ENCODE data around the gene UNC93A. TPM values are rescaled to one million over a fixed set of nuclear protein-coding genes. Genes with fewer than 3 reads are reported as not detected.
"Not testable (repeated sequence)": the region's sequence is repeated elsewhere in the genome, so short reads cannot be mapped to it uniquely, and the experiment has no call there.

Gene UNC93A
- total RNA-seq, 1 donor from 2014 or later: not detected

DNA sequence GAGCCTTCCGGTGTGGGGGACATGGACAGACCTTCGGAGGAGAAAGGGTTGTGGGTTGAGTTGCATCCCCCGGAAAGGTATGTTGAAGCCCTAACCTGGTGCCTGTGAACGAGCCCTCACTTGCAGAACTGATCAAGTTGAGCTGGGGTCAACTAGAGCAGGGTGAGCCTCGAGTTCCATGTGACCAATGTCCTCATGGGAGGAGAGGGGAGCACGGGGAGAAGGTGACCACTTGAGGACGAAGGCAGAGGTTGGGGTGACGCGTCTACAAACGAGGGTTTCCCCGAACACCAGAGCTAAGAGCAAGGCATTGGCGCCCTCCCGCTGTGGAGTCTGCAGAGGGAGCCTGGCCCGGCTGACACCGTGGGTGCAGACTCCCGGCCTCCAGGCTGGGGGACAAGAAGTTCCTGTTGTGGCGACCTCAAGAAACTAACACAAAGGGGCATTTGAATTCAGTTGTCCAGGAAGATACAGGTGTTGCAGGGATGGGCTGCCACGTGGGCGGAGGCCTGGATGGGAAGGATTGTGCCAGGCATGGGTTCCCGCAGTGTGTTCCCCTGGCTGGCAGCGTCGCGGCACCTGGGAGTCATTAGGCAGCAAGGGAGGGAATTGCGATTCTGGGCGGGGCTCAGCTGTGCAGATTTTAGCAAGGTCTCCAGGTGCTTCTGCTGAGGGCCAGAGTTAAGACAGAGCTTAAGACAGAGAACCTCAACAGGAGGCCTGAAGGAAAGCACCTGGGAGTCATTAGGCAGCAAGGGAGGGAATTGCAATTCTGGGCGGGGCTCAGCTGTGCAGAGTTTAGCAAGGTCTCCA, 20.4 kb upstream of the UNC93A start:
- no peak for DNase-seq (ENCODE audit: low spot score)

DNA sequence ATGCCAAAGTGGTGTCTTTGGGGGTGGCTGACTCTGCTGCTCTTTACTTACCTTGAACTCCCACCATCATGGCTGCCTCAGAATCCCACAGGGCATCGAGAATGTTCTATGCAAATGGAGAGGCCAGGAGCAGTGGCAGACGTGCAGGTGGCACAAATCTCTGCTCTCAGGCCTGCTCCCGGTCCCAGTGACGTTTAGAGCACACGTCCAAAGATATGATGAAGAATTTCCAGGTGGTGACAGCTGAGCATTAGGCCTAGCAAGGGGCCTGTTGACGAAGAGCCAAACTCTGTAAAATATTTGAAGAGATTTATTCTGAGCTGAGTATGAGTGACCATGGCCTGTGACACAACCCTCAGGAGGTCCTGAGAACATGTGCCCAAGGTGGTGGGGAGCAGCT, 19.0 kb upstream of the UNC93A start:
- DNase-seq (ENCODE audit: low spot score): no peak

- no peak for DNase-seq (ENCODE audit: low spot score)
Measured at GRCh38 chr6:167272696-167273379, 18.3 kb upstream of the UNC93A start.

GRCh38 chr6:167274270-167274669, 16.8 kb upstream of the UNC93A start:
- no peak for DNase-seq (ENCODE audit: low spot score)

- DNase-seq (ENCODE audit: low spot score): peak; percentile 76
Measured at GRCh38 chr6:167275001-167275400, 16.1 kb upstream of the UNC93A start.

GRCh38 chr6:167275436-167275835, 15.7 kb upstream of the UNC93A start:
- DNase-seq (ENCODE audit: low spot score): peak; percentile 73

DNA sequence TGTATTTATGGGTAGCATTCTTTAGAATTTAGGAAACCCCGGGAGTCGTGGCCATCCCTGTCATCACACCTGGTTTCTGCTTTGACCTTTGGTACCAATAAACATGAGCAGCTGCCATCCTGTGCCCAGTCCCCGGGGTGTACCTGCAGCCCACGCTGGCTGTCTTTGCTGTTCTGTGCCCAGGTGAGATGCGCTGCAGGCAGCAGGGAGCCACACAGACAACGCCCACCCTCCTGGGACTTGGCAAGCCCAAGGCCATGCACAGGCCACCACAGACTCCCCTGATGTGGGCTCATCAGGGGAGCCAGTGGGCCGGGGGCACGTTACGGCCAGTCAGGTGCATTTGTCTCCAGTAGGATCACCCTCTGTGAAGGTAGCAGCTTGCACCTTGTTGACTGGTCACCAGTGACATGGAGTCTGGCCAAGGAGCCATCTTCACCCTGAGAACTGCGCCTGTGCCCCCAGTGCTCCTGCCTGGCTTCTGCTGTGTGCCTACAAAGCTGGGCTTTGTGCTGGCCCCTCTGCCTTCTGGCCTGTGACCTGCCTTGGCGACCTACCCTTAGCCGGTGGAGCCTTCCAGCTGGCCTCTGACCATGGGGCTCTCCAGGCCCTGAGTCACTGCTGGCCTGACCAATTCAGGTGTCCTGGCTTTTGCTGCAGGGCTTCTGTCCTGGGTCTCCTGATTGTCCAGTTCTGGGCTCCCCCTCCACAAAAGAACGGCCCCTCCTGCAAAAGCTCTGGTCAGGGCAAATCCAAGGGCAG, 14.2 kb upstream of the UNC93A start:
- no peak for DNase-seq (ENCODE audit: low spot score)

DNA sequence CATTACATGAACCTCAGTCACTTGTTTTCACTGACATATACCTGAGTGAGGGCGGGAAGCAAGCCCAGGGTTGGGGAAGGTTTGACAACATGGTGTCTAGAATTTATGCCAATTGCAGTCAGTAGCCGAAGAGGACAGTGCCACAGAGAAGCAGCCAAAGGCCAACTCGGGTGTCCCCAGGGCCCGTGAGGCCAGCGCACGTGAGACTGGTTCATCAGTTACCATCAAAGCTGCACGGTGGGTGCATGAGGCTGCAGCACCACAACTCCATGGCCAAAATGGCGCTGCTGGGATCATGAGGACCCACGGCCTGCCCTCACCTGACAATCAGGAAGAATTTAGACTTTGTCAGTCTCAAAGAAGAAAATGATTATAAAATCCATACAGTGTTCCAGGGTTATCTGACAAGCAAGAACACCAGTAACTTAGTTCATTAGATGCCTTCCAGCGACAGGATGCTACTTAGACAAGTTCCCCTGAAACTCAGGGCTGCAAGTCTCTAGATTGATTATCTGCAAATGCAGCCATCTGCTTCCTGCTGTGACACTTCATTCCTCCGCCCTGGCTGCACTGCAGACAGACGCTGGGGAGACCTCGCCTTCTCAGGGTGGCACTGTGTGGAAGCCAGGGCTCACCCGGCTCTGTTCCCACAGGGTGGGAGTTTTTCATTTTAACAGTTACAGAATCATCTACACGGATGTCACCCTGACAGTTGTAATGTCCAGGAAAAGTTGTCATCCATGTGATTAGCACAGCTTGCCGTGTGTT, 12.8 kb upstream of the UNC93A start:
- not testable (repeated sequence) for DNase-seq (ENCODE audit: low spot score)

DNA sequence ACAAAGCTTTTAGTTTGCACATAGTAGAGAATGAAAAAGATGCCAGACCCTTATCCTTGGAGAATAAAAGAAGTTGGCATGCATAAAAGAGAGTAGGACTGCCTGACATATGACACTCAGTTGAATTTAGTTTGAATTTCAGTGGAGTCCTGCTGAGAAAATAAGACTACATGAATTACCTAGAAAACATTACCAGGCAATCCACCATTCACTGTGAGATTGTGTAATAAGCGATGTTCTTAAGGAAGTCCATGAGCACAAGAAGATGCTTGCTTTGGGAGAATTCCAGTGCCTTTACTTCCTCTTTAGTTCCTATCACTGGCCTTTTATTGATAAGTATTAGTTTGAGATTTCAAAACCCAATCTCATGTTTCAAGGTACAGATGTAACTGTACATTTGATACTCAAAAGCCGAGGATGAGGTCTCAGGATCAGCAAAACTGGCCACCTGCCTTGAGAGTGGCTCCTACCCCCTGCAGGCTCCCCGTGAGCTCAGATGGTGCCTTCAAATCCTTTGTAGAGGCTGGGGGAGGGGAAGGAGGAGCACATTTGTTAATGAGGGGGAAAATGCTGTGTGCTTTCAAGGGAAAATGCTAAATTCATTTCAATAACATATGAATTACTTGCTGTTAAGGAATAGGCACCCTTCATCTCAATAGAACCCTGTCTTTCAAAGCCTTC, 11.2 kb upstream of the UNC93A start:
- no peak for DNase-seq (ENCODE audit: low spot score)

DNA sequence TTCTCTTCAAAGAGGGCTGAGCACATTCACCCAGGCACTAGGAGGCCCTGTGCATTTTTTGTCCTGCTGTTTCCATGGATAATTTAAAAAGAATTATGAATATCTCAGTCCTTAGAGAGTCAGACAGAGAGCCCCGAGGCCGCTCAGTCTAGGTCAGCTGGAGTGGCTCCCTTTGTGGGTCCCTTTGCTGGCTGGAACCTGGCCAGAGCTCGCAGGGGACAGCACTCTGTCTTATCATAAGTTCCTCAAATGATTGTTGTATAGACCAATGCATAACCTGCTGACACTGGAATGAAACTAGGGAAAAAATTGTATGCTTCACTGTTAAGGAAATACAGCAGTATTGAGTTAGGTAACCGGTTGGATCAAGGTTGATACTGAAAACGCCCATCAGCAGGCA, 10.6 kb upstream of the UNC93A start:
- DNase-seq (ENCODE audit: low spot score): not testable (repeated sequence)

- no peak for DNase-seq (ENCODE audit: low spot score)
Measured at GRCh38 chr6:167282165-167282564, 8.9 kb upstream of the UNC93A start.

DNA sequence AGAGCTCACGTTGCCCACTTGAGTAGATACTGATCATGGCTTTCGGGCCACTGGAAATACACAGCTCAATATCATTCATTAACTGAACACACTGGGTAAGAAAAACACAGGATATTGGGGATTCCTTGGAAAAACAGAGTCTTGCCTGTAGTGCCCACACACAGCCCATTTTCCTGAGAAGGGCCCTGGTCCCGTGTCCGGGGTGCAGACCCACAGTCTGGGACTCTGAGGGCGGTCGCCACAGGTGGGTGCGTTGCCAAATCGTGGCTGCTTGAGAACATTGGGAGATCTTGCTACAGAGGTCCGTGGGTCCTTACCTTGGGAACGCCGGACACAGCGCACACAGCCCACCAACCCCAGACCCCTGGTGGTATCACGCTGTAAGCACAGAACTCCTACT, 6.5 kb upstream of the UNC93A start:
- not testable (repeated sequence) for DNase-seq (ENCODE audit: low spot score)

GRCh38 chr6:167285077-167285770, 5.9 kb upstream of the UNC93A start:
- no peak for DNase-seq (ENCODE audit: low spot score)

- no peak for DNase-seq (ENCODE audit: low spot score)
Measured at GRCh38 chr6:167287513-167288048, 3.5 kb upstream of the UNC93A start.

- DNase-seq (ENCODE audit: low spot score): not testable (repeated sequence)
Measured at GRCh38 chr6:167288591-167289225, 2.4 kb upstream of the UNC93A start.

GRCh38 chr6:167289291-167289690, 1.8 kb upstream of the UNC93A start:
- DNase-seq (ENCODE audit: low spot score): not testable (repeated sequence)

DNA sequence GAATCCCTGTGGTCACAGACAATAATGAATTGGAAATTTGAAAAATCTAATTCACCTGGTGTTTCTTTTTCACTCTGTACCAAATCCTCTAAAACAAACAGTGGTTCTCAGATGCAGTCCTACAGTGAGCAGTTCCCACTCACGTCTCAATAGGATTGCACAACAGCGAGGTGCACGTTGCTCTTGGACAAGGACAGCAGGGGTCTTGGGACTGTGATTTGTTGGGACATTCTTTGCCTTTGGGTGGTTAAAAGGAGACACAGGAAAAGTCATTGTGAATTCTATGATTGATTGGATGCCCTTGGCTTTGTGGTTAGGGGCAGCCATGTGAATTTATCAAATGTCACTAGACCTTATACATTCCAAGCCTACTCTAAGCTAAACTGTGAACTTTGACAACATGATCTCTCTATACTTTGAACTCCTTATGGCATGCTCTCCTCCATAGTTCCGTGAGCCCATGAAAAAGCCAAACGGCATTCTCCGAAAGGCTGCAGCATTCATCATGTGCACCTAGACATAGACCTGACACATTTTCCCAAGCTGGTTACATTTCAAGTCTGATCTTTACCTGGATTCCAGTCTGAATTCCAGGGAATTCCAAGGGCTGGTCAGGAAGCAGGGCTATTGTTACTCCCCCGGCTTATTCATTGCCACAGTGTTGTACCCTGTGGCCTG, 647 bp downstream of the UNC93A start:
- no peak for DNase-seq (ENCODE audit: low spot score)

- no peak for DNase-seq (ENCODE audit: low spot score)
Measured at GRCh38 chr6:167292301-167293087, 1.4 kb downstream of the UNC93A start.
